ENCODE data around the gene CCDC174. TPM values are rescaled to one million over a fixed set of nuclear protein-coding genes. Genes with fewer than 3 reads are reported as not detected.

Gene CCDC174
- total and polyA plus RNA-seq, 4 donors, result 4.9 to 14.2 (median 7.0) TPM

DNA sequence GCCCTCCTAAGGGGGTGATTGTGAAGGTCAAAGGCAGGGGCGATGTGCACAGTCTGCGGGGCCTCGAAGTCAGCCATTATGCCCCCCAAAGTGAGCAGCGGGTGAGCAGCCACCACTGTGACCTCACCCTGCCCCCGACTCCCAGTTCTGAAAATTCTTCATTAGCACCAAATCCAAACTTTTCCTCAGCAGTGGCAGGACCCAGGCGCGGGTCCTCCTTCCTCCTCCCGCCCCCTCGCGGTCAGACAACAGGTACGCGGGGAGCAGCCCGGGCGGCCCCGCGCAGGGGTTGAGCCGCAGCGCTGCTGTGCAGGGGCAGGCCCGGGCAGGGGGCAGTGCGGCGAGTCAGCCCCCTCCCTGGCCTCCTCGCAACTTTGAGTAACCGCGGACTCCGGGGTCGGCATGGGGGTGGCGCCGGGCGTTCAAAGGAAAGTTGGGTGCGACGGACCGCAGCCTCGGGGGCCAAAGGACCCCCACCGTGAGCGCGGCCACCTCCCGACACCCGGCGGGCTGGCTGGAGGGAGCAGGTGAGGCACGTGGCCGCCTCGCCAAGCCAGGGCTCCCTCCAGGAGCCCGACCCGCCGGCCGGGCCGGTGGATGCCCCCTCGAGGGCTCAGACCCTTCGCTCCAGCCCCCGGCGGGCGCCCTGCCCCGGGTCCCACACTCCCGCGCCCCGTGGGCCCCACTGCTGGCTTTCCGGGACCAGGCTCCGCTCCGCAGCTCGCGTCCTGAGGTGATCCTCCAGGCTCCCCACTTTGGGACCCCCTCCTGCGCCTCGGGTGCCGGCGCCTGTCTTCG is 49.4 kb upstream of the CCDC174 start:
- 3% methylated on average over 66 of the region's 66 CpGs for WGBS

DNA sequence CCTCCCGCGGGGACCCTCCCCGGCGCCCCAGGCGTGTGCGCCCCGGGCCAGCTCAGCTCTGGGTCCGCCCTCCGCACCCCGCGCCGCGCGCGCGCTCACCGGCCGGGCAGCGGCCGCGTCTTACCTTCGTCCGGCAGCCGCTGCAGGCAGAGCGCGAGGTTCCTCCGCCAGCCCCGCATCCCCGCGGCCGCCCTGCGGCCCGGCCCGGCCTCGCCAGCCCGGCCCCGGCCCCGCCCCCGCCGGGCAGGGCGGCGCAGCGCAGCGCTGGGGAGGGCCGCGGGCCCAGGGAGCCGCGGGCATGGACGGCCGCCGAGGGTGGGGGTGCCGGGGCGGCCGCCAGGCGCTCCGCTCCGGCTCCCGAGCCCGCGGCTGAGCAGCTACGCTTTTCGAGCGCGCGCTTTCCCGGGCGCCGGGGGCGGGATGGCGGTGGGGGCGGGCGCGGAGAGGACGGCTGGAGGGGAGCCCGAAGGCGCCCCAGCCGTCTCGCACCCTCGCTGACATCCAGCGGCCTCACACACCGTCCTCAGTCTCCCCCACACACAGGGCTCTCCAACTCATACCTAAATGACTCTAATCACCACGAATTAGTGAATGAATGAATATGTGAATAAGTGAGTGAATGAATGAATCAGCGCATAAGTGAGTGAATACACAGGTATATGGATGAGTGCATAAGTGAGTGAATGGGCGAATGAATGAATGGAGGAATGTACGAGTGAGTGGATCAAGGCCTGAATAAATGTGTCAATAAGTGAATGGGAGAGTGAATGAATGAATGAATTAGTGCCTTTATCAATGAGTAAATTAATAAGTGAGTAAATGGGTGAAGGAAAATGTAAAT is 48.5 kb upstream of the CCDC174 start:
- no peaks in the 10 kb centered on the region for H3K9me3 ChIP-seq (ENCODE audit: control insufficient read depth in 4 of 4, low read length in 3 of 4)
- no peak overlapping the region for H3K9ac ChIP-seq (ENCODE audit: low read depth in 1 of 2, low read length in 2 of 2)
- H3K4me3 ChIP-seq (ENCODE audit: low read depth in 1 of 3, low read length in 3 of 3), result peak overlapping the region in 1 of 3 donors; percentile 47
- H3K36me3 ChIP-seq (ENCODE audit: control insufficient read depth in 4 of 4, insufficient read depth in 3 of 4, low read depth in 1 of 4, low read length in 3 of 4), result no peaks in the 10 kb centered on the region
- peaks cover 5 to 10% (median 6%) of the 10 kb centered on the region in 4 donors for H3K4me1 ChIP-seq (ENCODE audit: control insufficient read depth in 4 of 4, insufficient read depth in 4 of 4, low read length in 3 of 4)
- DNase-seq (ENCODE audit: low spot score), result no peak
- no peak for TF ChIP-seq SP1 (IDR thresholded peaks at IDR 0.05)
- no peak for TF ChIP-seq RAD21 (IDR thresholded peaks at IDR 0.05)
- TF ChIP-seq HNF4G (IDR thresholded peaks at IDR 0.05), result no peak
- TF ChIP-seq, protein P1, sequence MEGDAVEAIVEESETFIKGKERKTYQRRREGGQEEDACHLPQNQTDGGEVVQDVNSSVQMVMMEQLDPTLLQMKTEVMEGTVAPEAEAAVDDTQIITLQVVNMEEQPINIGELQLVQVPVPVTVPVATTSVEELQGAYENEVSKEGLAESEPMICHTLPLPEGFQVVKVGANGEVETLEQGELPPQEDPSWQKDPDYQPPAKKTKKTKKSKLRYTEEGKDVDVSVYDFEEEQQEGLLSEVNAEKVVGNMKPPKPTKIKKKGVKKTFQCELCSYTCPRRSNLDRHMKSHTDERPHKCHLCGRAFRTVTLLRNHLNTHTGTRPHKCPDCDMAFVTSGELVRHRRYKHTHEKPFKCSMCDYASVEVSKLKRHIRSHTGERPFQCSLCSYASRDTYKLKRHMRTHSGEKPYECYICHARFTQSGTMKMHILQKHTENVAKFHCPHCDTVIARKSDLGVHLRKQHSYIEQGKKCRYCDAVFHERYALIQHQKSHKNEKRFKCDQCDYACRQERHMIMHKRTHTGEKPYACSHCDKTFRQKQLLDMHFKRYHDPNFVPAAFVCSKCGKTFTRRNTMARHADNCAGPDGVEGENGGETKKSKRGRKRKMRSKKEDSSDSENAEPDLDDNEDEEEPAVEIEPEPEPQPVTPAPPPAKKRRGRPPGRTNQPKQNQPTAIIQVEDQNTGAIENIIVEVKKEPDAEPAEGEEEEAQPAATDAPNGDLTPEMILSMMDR (IDR thresholded peaks at IDR 0.05; ENCODE audit: low read depth, low read length, missing input control), result no peak
- TF ChIP-seq EGR1 (IDR thresholded peaks at IDR 0.05; ENCODE audit: low read depth in 2 of 2), result no peak
- peaks cover 0 to 3% (median under 1%) of the 10 kb centered on the region in 4 donors for H3K27me3 ChIP-seq (ENCODE audit: control insufficient read depth in 4 of 4, insufficient read depth in 4 of 4, low read length in 3 of 4)
- no peak overlapping the region for H3K27ac ChIP-seq (ENCODE audit: low read depth in 1 of 2, low read length in 2 of 2)
- 6% methylated on average over 85 of the region's 85 CpGs for WGBS

More for the DNA sequence above, 49.4 kb upstream of the CCDC174 start:
- H3K27ac ChIP-seq (ENCODE audit: low read depth in 1 of 2, low read length in 2 of 2), result no peak overlapping the region
- peaks cover 5 to 10% (median 6%) of the 10 kb centered on the region in 4 donors for H3K4me1 ChIP-seq (ENCODE audit: control insufficient read depth in 4 of 4, insufficient read depth in 4 of 4, low read length in 3 of 4)
- peak overlapping the region in 1 of 3 donors; percentile 47 for H3K4me3 ChIP-seq (ENCODE audit: low read depth in 1 of 3, low read length in 3 of 3)
- DNase-seq (ENCODE audit: low spot score), result no peak
- no peak overlapping the region for H3K9ac ChIP-seq (ENCODE audit: low read depth in 1 of 2, low read length in 2 of 2)
- no peaks in the 10 kb centered on the region for H3K9me3 ChIP-seq (ENCODE audit: control insufficient read depth in 4 of 4, low read length in 3 of 4)
- TF ChIP-seq NR2F2 (IDR thresholded peaks at IDR 0.05) (no peak), JUND (IDR thresholded peaks at IDR 0.05) (no peak), HNF4G (IDR thresholded peaks at IDR 0.05) (no peak)
- TF ChIP-seq, protein P1 (IDR thresholded peaks at IDR 0.05; ENCODE audit: low read depth, low read length, missing input control), result no peak
- no peaks in the 10 kb centered on the region for H3K36me3 ChIP-seq (ENCODE audit: control insufficient read depth in 4 of 4, insufficient read depth in 3 of 4, low read depth in 1 of 4, low read length in 3 of 4)
- H3K27me3 ChIP-seq (ENCODE audit: control insufficient read depth in 4 of 4, insufficient read depth in 4 of 4, low read length in 3 of 4), result peaks cover 0 to 3% (median 1%) of the 10 kb centered on the region in 4 donors

DNA sequence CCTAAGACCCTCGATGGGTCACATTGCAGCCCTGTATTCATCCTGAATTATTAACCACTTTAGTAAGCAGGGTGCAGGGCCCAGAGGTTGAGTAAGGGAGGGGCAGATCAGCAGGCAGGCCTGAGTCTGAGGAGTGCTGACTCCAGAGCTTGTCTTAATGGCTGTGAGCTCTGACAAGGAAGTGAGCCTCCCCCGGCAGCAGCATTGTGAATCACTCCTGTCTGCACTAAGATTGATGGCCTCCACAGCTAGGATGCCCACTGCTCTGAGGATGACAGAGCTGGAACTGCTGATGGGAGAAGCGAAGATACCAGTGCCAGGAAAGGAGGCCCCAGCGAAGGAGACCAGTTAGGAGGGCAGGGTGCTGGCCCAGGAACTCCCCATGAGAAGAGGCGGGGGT is 46.5 kb upstream of the CCDC174 start:
- WGBS, result 85% methylated on average over 5 of the region's 5 CpGs
- Histone ChIP-seq H3K36me3 (ENCODE audit: control insufficient read depth in 4 of 4, insufficient read depth in 3 of 4, low read depth in 1 of 4, low read length in 3 of 4) (no peaks in the 10 kb centered on the region), H3K9me3 (ENCODE audit: control insufficient read depth in 4 of 4, low read length in 3 of 4) (no peaks in the 10 kb centered on the region), H3K27ac (ENCODE audit: low read depth in 1 of 2, low read length in 2 of 2) (no peak overlapping the region), H3K27me3 (ENCODE audit: control insufficient read depth in 4 of 4, insufficient read depth in 4 of 4, low read length in 3 of 4) (peaks cover 0 to 4% (median 1%) of the 10 kb centered on the region in 4 donors), H3K4me3 (ENCODE audit: low read depth in 1 of 3, low read length in 3 of 3) (no peak overlapping the region), H3K9ac (ENCODE audit: low read depth in 1 of 2, low read length in 2 of 2) (no peak overlapping the region), H3K4me1 (ENCODE audit: control insufficient read depth in 4 of 4, insufficient read depth in 4 of 4, low read length in 3 of 4) (peaks cover 5 to 10% (median 6%) of the 10 kb centered on the region in 4 donors)
- DNase-seq (ENCODE audit: low spot score), result no peak
- TF ChIP-seq RXRA (IDR thresholded peaks at IDR 0.05) (no peak), NR2F2 (IDR thresholded peaks at IDR 0.05) (no peak), YY1 (IDR thresholded peaks at IDR 0.05) (no peak), HNF4G (IDR thresholded peaks at IDR 0.05) (no peak), HNF4A (conservative IDR thresholded peaks at IDR 0.05) (no peak), RAD21 (IDR thresholded peaks at IDR 0.05) (no peak), GABPA (IDR thresholded peaks at IDR 0.05 in 1 of 2, conservative IDR thresholded peaks at IDR 0.05 in 1 of 2) (no peak), JUND (IDR thresholded peaks at IDR 0.05) (no peak), FOXA1 (IDR thresholded peaks at IDR 0.05) (no peak), FOXA2 (IDR thresholded peaks at IDR 0.05) (no peak), EGR1 (IDR thresholded peaks at IDR 0.05; ENCODE audit: low read depth in 2 of 2) (no peak)
- TF ChIP-seq, protein P2, sequence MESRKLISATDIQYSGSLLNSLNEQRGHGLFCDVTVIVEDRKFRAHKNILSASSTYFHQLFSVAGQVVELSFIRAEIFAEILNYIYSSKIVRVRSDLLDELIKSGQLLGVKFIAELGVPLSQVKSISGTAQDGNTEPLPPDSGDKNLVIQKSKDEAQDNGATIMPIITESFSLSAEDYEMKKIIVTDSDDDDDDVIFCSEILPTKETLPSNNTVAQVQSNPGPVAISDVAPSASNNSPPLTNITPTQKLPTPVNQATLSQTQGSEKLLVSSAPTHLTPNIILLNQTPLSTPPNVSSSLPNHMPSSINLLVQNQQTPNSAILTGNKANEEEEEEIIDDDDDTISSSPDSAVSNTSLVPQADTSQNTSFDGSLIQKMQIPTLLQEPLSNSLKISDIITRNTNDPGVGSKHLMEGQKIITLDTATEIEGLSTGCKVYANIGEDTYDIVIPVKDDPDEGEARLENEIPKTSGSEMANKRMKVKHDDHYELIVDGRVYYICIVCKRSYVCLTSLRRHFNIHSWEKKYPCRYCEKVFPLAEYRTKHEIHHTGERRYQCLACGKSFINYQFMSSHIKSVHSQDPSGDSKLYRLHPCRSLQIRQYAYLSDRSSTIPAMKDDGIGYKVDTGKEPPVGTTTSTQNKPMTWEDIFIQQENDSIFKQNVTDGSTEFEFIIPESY (IDR thresholded peaks at IDR 0.05), result no peak
- TF ChIP-seq, protein P3, sequence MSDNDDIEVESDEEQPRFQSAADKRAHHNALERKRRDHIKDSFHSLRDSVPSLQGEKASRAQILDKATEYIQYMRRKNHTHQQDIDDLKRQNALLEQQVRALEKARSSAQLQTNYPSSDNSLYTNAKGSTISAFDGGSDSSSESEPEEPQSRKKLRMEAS (IDR thresholded peaks at IDR 0.05), result no peak
- TF ChIP-seq, protein P1 (IDR thresholded peaks at IDR 0.05; ENCODE audit: low read depth, low read length, missing input control), result no peak

All from liver (tissue), 9 donors.